Measurements from ENCODE around the gene TTC34.
"Not testable (repeated sequence)": the region's sequence is repeated elsewhere in the genome, so short reads cannot be mapped to it uniquely, and the experiment has no call there.

Gene TTC34

GRCh38 chr1:2795926-2796325, 5.6 kb downstream of the TTC34 start:
- DNase-seq = no peak

GRCh38 chr1:2791027-2791760, 10.3 kb downstream of the TTC34 start:
- no peak for DNase-seq

GRCh38 chr1:2789986-2790581, 11.4 kb downstream of the TTC34 start:
- no peak for DNase-seq

GRCh38 chr1:2789164-2789985, 12.1 kb downstream of the TTC34 start:
- no peak for DNase-seq

- DNase-seq = no peak
Measured at GRCh38 chr1:2788506-2789163, 12.9 kb downstream of the TTC34 start.

GRCh38 chr1:2787163-2787911, 14.2 kb downstream of the TTC34 start:
- no peak for DNase-seq

GRCh38 chr1:2786329-2787162, 14.9 kb downstream of the TTC34 start:
- DNase-seq = peak in 1 of 2 experiments; percentile 57

GRCh38 chr1:2785631-2786328, 15.7 kb downstream of the TTC34 start:
- DNase-seq = no peak

GRCh38 chr1:2784854-2785630, 16.5 kb downstream of the TTC34 start:
- DNase-seq = no peak

GRCh38 chr1:2783435-2784397, 17.8 kb downstream of the TTC34 start:
- no peak for DNase-seq

- DNase-seq = no peak
Measured at GRCh38 chr1:2783069-2783434, 18.4 kb downstream of the TTC34 start.

GRCh38 chr1:2781627-2782026, 19.9 kb downstream of the TTC34 start:
- no peak for DNase-seq

GRCh38 chr1:2778220-2778592, 23.3 kb downstream of the TTC34 start:
- DNase-seq = no peak

- DNase-seq = no peak
Measured at GRCh38 chr1:2777424-2778219, 23.9 kb downstream of the TTC34 start.

GRCh38 chr1:2775333-2775732, 26.2 kb downstream of the TTC34 start:
- DNase-seq = not testable (repeated sequence)

GRCh38 chr1:2768052-2768451, 33.4 kb downstream of the TTC34 start:
- DNase-seq = not testable (repeated sequence)

- not testable (repeated sequence) for DNase-seq
Measured at GRCh38 chr1:2759433-2759832, 42.1 kb downstream of the TTC34 start.

GRCh38 chr1:2757519-2757918, 44.0 kb downstream of the TTC34 start:
- DNase-seq = not testable (repeated sequence)

Data from NCI-H526 (cell line).